BE2C (cell line): Measurements from ENCODE around the gene PPIL6.

ENCODE experiments used
- DNase-seq: peaks from one replicate; pipeline ENCODE4 v3.0.0-alpha.2; 2020
- H3K27me3 ChIP-seq: fragments of 250-450 bp; sonication (Bioruptor Pico); 2 replicates; pipeline ENCODE4 v1.5.1; 2020; ENCODE audit warnings: mild to moderate bottlenecking
- H3K36me3 ChIP-seq: fragments of 250-450 bp; sonication (Bioruptor Pico); 2 replicates; pipeline ENCODE4 v1.5.1; 2020; ENCODE audit warnings: mild to moderate bottlenecking
- H3K4me1 ChIP-seq: fragments of 250-450 bp; sonication (Bioruptor Pico); 2 replicates; pipeline ENCODE4 v1.5.1; 2020
- H3K4me3 ChIP-seq: 2 replicates; pipeline ENCODE4 v1.5.1; 2011; ENCODE audit warnings: low read depth, low read length
- H3K9me3 ChIP-seq: fragments of 250-450 bp; sonication (Bioruptor Pico); 2 replicates; pipeline ENCODE4 v1.5.1; 2020
- CTCF ChIP-seq: IDR thresholded peaks from 2 replicates; pipeline ENCODE4 v1.5.1; 2012; ENCODE audit warnings: mild to moderate bottlenecking, low read depth, low read length

Gene PPIL6

GRCh38 chr6:109424946-109425345, 15.5 kb downstream of the PPIL6 start:
- H3K27me3 ChIP-seq = no peaks in the 10 kb centered on the region
- DNase-seq = no peak
- no peak for TF ChIP-seq CTCF

GRCh38 chr6:109421184-109421583, 19.2 kb downstream of the PPIL6 start:
- Histone ChIP-seq H3K4me3 (no peak overlapping the region), H3K27me3 (no peaks in the 10 kb centered on the region), H3K36me3 (no peaks in the 10 kb centered on the region), H3K4me1 (peaks cover 9% of the 10 kb centered on the region; the same call in 1 of the 2 replicates), H3K9me3 (no peaks in the 10 kb centered on the region)
- no peak for DNase-seq
- no peak for TF ChIP-seq CTCF

More at GRCh38 chr6:109424946-109425345, 15.5 kb downstream of the PPIL6 start:
- H3K36me3 ChIP-seq = no peaks in the 10 kb centered on the region
- no peaks in the 10 kb centered on the region for H3K9me3 ChIP-seq
- peaks cover 12% of the 10 kb centered on the region; the same call in 1 of the 2 replicates for H3K4me1 ChIP-seq
- no peak overlapping the region for H3K4me3 ChIP-seq

GRCh38 chr6:109420751-109421150, 19.7 kb downstream of the PPIL6 start:
- H3K4me3 ChIP-seq = no peak overlapping the region
- no peaks in the 10 kb centered on the region for H3K9me3 ChIP-seq
- no peak for TF ChIP-seq CTCF
- H3K4me1 ChIP-seq = peaks cover 9% of the 10 kb centered on the region; the same call in 1 of the 2 replicates
- H3K36me3 ChIP-seq = no peaks in the 10 kb centered on the region
- no peak for DNase-seq
- H3K27me3 ChIP-seq = no peaks in the 10 kb centered on the region

- H3K27me3 ChIP-seq = no peaks in the 10 kb centered on the region
- DNase-seq = no peak
- no peaks in the 10 kb centered on the region for H3K36me3 ChIP-seq
- H3K4me3 ChIP-seq = no peak overlapping the region
- no peak for TF ChIP-seq CTCF
- H3K4me1 ChIP-seq = no peaks in the 10 kb centered on the region
- H3K9me3 ChIP-seq = no peaks in the 10 kb centered on the region
Observed at GRCh38 chr6:109417646-109418045, 22.8 kb downstream of the PPIL6 start.

GRCh38 chr6:109411034-109411433, 29.4 kb downstream of the PPIL6 start:
- H3K9me3 ChIP-seq = no peaks in the 10 kb centered on the region
- DNase-seq = no peak
- no peak overlapping the region for H3K4me3 ChIP-seq
- no peaks in the 10 kb centered on the region for H3K27me3 ChIP-seq
- no peaks in the 10 kb centered on the region for H3K4me1 ChIP-seq
- TF ChIP-seq CTCF = no peak
- no peaks in the 10 kb centered on the region for H3K36me3 ChIP-seq

GRCh38 chr6:109406196-109406595, 34.2 kb downstream of the PPIL6 start:
- no peaks in the 10 kb centered on the region for H3K27me3 ChIP-seq
- TF ChIP-seq CTCF = no peak
- no peak overlapping the region for H3K4me3 ChIP-seq
- no peaks in the 10 kb centered on the region for H3K4me1 ChIP-seq
- no peak for DNase-seq
- no peaks in the 10 kb centered on the region for H3K9me3 ChIP-seq
- H3K36me3 ChIP-seq = no peaks in the 10 kb centered on the region
